Measurements from ENCODE around the gene PRICKLE3.
"Not testable (repeated sequence)": the region's sequence is repeated elsewhere in the genome, so short reads cannot be mapped to it uniquely, and the experiment has no call there.

Gene PRICKLE3

DNA sequence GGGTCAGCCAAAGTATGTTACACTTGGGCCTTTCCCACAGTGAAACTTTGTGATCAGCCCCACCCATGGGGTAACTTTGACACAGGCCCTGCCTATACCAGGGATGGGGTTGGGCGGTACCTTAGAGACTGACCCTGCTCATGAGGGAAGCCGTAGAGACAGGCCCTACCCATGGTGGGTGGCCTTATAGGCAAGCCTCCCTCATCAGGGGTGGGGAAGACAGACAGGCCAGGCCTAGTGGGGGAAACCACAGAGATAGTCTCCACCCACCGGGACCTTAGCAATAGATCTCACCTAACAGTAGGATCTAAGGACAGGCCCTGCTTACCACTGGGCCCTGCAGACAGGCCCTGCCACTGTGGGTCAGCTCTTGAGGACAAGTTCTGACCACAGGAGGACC, 7.6 kb downstream of the PRICKLE3 start:
- no peak for DNase-seq (ENCODE audit: low spot score)

DNA sequence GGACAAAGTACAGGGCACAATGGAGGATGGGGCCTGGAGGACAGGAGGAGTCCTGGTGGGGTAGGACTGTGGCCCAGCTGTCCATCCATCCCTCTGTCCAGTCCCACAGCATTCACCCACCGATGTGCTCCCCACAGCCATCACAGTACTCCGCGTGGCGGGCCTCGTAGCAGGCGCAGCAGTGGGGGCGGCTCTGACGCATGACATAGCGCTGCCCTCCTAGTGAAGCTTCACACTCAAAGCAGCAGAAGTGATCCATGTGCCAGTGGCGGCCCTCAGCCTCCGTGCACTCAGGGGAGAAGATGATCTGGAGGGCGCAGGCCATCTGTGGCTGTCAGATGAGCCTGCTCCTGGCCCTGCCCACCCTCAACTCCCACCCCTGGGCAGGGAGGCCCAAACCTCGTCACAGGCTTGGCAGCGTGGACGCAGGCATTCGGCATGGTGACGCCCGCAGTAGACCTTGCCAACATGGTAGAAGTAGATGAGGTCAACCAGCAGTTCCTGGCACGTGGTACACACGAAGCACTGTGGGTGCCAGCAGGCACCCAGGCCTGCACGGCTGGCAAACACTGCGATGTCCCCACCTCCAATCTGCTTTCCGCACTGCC, 8.2 kb downstream of the PRICKLE3 start:
- DNase-seq (ENCODE audit: low spot score): no peak

DNA sequence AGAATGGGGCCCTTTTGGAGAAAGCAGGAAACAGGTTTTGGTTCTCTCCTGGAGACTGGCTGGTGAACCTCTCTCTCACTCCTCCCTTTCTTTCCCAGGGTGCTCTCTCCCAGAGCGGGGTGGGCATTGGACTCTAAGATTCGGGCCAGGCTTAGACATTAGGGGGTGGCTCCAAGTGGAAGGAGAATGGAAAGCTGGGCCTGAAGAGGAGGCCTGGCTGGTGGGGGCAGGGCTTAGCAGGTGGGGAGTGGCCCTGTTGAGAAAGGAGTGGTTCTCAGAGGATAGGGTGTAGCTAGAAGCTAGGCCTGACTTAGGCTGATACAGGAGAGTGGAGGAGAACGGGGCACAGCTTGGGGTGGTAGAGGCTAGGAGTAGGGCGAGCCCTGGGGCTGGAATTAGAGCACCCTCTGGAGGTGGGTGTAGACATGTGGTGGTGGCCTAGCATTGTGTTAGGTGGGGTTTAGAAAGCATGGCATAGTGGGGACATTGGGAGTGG, 8.8 kb downstream of the PRICKLE3 start:
- DNase-seq (ENCODE audit: low spot score): no peak

DNA sequence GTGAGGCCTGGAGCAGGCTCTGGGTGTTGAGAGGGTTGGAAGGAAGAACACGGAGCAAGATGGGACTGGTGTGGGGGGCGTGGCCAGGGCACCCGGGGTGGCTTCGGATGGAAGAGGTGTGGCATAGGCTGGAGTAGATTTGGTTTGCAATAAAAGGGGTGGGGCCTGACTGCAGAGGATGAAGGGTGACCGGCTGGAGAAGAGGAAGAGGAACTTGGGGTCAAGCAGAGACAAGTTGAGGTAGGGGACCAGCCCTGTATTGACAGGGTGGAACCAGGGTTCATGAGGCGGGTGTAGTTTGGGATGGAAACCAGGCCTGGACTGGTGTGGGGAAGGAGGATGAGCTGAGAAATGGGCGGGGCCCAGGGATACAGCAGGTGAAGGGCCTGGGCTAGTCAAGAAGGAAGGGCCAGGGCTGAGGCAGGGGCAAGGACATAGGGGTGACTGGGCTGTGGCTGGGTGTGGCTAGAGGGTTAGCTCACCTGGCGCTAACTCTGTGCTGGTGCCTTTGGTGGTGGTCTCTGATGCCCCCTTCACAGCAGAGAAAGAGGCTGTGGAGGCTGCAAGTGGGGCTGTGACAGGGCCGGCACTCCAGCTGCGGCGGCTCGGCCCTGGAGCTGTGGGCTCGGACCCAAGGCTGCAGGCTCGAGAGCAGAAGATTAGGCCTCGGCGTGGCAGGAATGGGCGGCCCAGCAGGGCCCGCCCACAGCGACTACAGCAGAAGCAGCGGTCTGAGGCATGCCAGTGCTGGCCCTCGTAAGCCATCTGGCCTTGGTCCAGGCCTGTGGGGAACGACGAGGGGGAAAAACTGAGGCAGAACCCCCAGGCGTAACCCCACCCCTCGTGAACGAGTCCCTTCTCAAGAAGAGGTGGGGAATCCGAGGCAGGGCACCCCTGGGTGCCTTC, 9.5 kb downstream of the PRICKLE3 start:
- no peak for DNase-seq (ENCODE audit: low spot score)

DNA sequence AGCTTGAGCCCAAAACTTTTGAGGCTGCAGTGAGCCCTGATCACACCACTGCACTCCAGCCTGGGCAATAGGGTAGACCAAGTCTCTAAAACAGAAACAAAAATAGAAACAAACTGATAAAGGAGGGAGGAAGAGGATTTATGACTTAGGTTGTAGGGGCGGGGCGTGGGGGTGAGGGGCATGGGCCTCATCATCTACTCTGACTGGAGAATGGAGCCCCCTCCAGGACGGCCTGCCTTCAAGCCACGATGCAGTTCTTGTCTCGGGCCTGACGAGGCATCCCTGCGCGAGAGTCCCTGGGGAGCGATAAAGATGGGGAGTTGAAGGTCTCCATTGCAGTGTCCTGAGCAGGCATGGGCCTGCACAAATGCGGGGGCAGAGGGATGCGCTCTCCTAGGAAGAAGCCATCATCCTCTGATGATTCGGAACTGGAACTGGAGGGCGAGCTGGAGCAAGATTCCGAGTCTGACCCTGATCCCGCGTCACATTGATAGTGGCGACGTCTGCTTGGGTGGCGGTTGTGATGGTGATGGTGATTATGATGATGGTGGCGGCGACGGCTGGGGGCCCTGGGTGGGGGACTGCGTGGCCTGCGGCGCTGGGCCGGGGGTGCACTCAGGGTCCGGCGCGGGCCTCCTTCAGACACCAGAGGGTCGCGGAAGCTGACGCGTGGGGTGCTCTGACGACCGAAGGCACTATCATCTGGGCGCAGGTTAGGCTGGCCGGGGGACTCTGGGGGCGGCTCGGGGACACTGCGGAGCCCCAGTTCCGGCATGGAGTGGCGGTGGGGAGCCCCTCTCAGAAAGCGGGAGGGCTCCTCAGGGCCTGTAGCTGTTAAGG, 10.5 kb downstream of the PRICKLE3 start:
- no peak for DNase-seq (ENCODE audit: low spot score)

DNA sequence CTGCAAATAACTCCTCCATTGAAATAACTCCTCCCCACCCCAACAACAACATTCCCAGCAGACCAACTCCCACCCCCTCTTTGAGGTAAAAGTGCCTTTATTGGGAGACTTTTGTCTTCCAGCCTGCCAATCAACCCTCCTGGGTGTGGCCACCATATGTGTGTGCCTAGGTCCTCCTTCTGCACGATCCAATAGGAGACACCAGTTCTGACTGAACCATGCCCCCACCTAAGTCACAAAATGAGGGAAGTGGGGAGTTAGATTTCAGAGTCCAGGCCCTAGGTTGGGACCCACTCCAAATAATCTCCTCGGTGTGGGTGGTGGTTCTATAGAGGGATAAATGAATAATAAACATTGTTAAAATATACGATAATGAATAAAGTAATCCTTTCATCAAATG, 11.4 kb downstream of the PRICKLE3 start:
- DNase-seq (ENCODE audit: low spot score): no peak

DNA sequence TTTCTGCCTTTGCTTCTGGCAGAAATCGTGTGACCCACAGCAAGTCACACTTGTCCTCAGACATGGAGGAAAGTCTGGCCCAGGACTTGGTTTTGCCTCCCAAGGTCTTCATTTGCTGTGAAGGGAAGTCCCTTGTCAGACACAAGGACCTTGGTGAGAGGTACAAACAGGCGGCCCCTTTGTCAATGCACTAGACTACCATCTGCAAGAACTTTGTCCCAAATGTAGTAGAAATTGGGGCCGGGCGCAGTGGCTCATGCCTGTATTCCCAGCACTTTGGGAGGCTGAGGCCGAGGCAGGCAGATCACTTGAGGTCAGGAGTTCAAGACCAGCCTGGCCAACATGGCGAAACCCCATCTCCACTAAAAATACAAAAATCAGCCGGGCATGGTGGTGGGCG, 12.6 kb downstream of the PRICKLE3 start:
- DNase-seq (ENCODE audit: low spot score): not testable (repeated sequence)

DNA sequence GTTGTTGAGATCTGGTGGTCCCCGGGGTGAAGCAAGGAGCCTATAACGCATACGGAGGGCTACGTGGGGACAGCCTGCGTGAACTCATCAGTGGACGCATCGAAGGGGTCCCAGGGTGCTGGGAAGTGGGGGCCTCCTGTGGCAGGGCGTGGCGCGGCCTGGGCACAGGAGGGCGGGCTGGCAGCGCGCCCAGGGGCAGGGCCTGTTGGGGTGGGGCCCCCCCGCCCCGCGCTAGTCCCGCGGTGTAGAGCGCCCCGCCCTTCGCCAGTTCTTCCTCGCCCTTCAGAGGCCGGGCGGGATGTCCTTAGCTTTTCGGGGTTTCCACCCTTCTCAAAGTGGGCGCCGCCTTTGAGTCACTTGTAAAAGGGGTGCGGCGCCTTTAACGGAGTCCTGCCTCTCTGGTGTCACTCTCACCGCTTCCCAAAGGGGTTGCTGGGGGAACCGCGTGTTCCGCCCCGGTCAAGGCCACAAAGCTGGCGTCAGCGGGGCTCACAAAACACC, 13.8 kb downstream of the PRICKLE3 start:
- DNase-seq (ENCODE audit: low spot score): no peak

DNA sequence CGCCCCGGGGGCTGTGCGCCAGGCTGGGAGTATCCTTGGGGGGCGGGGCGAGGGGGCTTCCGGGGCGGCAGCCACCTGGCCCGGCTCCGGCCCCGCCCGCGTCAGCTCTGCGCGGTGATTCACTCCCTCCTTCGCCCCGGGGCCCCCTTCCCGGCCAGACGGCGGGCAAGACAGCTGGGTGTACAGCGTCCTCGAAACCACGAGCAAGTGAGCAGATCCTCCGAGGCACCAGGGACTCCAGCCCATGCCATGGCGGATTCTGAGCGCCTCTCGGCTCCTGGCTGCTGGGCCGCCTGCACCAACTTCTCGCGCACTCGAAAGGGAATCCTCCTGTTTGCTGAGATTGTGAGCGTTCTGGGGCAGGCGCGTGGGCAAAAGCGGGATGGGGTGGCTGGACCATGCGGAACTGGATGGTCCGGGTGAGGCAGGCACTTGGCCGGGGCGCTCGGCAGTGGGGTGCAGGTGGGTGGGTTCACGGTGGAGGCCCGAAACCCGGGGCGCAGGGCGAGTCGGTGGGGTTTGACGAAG, 14.4 kb downstream of the PRICKLE3 start, which contains the start of gene PLP2:
PLP2 (plus strand) TSS at position 147 of the 528 bp plus-strand sequence; CDS start at position 250, 103 bp downstream.
- no peak for DNase-seq (ENCODE audit: low spot score)

DNA sequence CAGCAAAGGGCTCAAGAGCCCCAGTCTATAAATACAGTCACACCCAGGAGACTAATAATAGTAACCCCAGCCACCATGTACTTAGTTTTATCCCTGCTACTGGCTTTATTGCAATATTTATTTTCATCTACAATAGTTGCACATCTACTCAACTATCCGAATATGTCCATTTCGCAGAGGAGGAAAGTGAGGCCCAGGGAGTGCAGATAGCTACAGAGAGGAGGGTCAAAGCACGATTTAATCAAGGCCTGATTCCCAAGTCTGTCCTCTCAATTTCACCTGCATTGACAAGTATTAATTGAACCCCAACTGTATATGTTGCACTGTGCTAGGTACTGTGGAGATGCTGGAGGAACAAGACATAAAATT, 18.4 kb downstream of the PRICKLE3 start:
- no peak for DNase-seq (ENCODE audit: low spot score)

DNA sequence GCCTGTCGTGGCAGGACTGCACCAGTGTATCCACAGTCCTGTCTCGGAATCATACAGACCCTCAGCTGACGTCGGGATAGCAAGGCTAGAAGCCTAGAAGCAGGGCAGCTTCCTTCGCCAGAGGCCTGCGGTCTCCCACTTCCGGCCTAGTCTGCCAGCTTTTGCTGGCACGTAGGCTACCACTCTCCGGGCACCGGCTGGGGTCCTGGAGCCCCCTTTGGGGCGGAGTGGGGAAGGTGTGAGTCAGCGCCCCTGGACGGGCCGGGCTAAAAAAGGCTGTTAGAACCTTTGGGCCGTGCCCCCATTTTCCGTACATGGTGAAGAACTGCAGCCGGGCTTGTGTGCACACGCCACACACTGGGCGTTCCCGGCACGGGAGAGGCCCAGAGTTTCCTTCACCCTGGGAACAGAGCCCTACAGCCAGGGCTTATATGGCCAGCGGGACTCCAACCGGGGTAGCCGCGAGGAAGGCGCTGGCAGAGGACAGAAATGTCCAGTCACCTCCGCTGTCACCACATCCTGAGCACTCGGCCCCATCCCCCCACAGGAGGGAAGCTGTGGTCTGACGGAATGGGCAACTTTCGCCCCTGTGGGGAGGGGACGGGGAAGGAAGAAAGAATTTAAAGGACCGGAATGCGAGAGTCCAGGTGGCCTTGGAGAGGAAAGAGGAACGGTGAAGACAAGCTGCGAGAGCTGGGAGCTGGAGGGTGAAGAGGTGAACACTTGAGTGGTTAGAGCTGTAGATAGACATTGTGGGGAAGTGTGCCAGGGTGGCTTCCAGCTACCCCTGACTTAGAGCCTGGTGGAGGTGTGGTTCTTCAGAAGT, 19.0 kb downstream of the PRICKLE3 start:
- DNase-seq (ENCODE audit: low spot score): no peak

DNA sequence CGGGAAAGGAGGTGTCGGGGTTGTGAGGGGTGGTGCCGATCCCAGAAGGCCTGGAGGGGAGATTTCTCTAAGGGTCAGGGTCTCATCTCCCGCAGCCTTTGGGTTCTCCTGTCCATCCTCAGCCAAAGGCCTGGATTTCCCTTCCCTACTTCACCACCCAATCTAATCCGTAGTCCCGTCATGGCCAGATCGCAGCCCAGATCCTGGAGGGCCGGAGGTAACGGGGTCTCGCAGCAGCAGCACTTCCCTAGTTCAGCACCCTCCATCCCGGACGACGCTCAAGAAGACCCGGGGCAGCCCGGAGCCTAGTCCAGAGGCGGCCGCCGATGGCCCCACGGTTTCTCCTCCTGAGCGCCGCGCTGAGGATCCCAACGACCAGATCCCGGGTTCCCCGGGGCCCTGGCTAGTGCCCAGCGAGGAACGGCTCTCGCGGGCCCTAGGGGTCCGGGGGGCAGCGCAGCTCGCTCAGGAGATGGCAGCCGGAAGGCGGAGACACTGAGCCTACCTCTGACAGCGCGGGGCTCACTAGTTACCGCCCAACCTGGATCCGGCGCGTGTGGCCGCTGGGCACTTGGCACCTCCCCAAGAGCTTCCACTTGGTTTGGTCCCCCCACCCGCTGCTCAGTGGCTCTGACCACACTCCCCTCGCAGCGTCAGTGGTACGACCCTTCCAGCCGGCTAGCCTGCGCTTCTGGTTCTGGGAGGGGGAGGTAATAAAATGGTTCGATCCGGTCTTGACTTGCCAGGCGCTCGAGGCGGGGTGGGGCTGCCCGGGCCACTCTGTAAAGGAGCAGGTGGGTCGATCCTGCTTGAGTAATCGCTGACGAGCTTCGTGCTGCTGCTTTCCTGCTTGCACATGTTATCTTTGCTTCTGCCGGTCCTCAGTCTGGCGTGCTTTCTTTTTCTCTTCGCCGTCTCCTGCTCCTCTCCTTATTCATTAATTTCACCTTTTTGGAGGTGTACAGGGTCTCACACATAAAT, 20.0 kb downstream of the PRICKLE3 start:
- DNase-seq (ENCODE audit: low spot score): peak; percentile 80

DNA sequence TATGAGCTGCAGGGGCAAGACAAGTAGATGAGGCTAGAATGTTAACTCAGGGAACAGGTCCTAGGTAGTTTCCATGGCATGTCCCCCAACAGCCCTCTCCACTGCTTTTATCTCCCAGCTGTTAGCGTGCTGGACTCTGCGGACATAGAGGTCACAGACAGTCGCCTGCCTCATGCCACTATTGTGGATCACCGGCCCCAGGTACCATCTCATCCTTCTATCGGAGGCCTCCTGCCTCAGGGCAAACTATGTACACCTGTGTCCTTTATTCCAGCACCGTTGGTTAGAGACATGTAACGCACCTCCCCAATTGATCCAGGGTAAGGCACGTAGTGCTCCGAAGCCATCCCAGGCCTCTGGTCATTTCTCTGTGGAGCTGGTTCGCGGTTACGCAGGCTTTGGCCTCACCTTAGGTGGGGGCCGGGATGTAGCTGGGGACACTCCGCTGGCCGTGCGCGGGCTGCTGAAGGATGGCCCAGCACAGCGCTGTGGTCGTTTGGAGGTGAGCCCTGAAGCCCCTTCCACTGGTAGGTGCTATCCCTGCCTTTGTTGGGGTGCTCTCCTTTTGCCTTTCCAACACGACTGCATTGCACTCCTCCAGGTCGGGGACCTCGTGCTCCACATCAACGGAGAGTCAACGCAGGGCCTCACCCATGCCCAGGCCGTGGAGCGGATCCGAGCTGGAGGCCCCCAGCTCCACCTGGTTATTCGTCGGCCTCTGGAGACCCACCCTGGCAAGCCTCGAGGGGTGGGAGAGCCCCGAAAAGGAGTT, 21.4 kb downstream of the PRICKLE3 start:
- no peak for DNase-seq (ENCODE audit: low spot score)

DNA sequence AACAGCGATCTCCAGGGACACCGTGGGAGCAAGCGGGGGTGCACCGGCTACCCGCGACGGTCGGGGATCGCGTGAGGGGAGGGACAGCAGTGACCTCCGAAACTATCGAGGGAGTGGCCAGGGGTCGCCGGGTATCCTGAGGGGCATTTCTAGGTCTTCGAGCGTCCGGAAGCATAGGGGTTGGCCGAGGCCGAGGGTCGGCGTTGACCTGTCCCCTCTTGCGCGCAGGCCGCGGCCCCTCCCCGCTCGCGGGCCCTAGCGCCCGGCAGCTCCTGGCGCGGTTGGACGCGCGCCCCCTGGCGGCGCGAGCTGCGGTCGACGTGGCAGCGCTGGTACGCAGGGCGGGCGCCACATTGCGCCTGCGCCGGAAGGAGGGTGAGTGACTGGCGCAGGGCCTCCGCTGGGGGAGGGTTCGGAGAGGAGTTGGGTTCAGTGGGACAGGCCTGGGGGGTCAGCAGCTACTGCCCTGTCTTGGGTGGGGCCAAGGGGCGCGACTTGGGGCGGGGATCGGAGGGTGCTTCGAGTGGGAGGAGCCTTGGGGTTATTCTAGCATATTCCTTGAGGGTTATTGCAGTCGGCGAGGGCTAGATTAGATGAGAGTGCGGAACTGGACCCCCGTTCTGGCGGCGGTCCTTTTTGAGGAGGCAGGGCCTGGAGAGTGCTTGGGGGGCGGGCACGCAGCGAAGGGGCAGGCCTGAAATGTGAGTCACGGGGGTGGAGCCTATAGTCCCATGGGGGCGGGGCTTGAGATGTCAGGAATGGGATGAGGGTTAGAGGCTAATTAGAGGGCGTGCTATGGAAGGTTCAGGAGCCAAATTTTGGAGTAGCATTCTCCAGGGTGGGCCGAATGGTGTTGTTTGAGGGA, 22.4 kb downstream of the PRICKLE3 start:
- peak; percentile 85 for DNase-seq (ENCODE audit: low spot score)

DNA sequence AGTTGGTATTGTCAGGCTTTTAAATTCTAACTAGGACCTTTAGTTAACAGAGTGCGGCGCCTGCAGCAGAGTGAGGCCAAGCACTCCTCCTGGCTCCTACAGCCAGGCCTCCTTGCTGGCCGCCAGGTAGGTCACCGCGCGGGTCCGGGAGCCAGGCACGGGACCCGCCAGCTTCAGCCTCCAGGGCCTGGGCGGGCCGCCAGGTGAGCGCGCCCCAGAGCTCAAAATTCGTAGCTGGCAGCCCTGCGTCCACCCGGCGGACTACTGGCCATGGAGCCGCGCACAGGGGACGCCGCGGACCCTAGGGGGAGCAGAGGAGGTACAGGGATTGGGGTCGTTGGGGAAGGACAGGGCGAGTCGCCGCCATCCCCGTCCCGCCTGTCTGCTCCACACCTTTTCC, 23.6 kb downstream of the PRICKLE3 start, which contains the start of gene MAGIX:
MAGIX (plus strand) TSS at position 139 of the 400 bp plus-strand sequence; CDS start at position 271, 132 bp downstream.
- DNase-seq (ENCODE audit: low spot score): no peak

DNA sequence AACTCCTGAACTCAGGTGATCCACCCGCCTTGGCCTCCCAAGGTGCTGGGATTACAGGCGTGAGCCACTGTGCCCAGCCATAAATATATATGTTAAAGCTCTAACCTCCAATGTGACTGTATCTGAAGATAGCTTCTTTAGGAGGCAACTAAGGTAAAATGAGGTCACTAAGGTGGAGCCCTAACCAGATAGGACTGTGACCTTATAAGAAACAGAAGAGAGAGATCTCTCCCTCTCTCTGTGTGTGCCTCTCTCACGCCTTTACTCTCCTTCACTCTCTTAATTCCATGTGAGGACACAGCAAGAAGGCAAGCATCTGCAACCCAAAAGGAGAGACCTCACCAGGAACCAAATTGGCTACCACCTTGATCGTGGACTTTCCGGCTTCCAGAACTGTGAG, 24.5 kb downstream of the PRICKLE3 start:
- no peak for DNase-seq (ENCODE audit: low spot score)

DNA sequence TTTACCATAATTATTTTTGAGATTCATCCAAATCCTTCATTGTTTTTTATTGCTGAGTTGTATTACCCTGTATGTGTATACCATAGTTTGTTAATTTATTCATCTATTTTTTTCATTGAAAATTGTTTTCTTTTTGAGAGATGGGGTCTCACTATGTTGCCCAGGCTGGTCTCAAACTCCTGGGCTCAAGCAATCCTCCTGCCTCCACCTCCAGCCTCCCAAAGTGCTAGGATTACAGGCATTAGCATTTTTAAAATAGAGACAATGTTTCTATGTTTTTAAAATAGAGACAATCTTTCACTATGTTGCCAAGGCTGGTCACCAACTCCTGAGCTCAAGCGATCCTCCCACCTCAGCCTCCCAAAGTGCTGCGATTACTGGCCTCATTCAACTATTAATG, 25.3 kb downstream of the PRICKLE3 start:
- DNase-seq (ENCODE audit: low spot score): no peak

DNA sequence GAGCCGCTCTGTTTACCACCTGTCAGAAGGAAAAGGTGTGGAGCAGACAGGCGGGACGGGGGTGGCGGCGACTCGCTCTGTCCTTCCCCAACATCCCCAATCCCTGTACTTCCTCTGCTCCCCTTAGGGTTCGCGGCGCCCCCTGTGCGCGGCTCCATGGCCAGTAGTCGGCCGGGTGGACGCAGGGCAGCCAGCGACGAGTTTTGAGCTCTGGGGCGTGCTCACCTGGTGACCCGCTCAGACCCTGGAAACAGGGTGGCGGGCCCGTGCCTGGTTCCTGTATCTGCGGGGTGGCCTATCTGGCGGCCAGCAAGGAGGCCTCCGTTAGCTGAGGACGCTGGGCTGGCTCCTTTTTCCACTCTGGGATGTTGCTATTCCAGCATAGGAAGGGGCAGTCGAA, 29.0 kb downstream of the PRICKLE3 start:
- DNase-seq (ENCODE audit: low spot score): no peak
